Stimulated activated CD4-positive, alpha-beta T cell treated with anti-CD3 and anti-CD28 coated beads, TNF-alpha, amount 100 ng/mL, for 24 hours (primary cell): Measurements from ENCODE around the gene KPNB1.
A peak's percentile ranks its signal among the peaks of the same experiment; 100 is the strongest.

ENCODE experiments used
- DNase-seq, 3 experiments: peaks; one replicate each; pipeline ENCODE4 v3.0.0-alpha.2; 2020; ENCODE audit warnings: low read depth in 3 of 3

The KPNB1 gene

GRCh38 chr17:47711366-47712099, 61.8 kb downstream of the KPNB1 start:
- no peak for DNase-seq

GRCh38 chr17:47712330-47713023, 62.8 kb downstream of the KPNB1 start:
- DNase-seq, result no peak

GRCh38 chr17:47713980-47714700, 64.4 kb downstream of the KPNB1 start:
- no peak for DNase-seq

GRCh38 chr17:47714773-47715396, 65.2 kb downstream of the KPNB1 start:
- DNase-seq, result no peak

DNA sequence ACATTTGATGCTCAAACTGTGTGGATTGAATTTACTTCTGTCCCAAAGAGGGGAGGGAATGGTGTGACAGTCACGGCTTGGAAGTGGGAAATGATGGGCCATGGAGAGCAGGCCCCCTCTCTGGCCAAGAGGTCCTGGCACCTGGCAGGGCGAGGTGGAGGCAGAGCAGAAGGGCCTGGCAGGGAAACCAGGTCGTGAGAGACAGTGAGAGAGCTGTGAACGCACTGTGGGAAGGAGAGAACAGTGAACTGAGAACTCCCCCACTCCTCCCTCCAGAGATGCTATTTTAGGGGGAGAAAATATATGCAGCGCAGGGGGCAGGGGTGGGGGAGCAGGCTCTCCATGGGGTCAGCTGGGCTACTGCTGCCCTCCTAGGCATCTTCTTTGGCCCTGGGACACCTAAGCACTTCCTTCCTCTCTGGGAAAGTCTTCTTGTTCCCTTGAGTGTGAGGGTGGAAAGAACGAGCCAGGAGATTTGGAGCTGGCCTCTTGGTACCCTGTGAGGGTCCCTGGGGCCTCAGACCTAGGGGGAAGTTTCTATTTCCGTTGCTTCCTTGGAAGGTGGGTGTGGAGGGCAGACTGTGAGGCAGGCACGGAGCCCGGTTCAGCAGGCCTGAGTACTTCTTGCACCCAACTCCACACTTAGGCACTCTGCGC, 66.1 kb downstream of the KPNB1 start:
- no peak for DNase-seq

DNA sequence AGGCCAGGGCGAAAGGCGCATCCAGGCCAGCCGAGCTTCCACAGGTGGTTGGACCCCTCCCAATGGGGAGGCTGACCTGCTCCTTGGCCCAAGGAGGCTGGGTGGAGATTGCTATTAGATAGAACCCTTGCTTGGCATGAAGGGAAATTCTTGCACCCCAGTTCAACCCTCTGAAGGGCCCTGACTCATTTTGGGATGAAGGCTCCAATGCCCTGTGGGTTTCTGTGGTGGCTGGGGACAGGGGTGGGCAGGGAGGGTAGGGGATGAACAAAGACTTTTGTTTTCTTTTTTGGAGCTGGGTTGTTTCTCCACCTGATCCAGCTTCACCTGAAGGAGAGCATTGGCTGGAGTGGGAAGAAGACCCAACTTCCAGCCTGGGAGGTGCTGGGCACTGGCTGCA, 66.7 kb downstream of the KPNB1 start:
- DNase-seq, result no peak

GRCh38 chr17:47717261-47717697, 67.6 kb downstream of the KPNB1 start:
- DNase-seq, result peak in 1 of 3 experiments; percentile 45

GRCh38 chr17:47717979-47718621, 68.4 kb downstream of the KPNB1 start:
- DNase-seq, result peak in 1 of 3 experiments; percentile 41

DNA sequence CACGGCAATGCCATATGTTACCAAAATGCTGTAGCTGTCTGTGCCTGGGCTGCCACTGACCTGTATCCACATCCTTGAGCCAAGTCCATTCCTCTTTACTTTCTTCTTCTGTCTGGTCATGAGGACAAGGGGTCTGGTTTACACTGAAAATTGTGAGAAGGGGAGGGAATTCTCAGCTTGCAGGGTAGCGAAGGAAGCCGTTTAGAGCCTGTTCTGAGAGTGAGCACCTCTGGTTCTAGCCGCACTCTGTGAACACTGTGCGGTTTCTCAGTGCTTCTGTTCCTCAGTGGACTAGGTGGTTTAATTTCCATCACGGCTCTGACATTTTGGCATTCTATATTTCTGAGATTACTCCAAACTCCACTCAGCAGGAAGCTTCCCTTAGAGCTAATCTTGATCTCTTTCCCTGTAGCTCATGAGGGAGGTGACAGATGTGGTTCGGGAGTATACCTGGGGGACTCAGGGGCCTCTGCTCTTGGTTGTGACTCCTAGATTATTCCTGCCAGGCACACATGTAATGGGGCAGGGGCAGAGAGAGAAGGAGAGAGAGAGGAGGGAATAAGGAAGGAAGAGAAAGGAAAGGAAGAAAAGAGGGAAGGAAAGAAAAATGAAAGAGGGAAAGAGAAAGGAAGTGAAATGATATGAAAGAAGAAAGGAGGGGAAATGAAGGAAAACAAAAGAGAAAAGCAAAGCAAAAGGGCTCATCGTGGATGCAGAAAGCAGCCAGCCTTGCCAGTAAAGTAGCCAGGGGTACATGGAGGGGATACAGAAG, 69.1 kb downstream of the KPNB1 start:
- DNase-seq, result no peak

DNA sequence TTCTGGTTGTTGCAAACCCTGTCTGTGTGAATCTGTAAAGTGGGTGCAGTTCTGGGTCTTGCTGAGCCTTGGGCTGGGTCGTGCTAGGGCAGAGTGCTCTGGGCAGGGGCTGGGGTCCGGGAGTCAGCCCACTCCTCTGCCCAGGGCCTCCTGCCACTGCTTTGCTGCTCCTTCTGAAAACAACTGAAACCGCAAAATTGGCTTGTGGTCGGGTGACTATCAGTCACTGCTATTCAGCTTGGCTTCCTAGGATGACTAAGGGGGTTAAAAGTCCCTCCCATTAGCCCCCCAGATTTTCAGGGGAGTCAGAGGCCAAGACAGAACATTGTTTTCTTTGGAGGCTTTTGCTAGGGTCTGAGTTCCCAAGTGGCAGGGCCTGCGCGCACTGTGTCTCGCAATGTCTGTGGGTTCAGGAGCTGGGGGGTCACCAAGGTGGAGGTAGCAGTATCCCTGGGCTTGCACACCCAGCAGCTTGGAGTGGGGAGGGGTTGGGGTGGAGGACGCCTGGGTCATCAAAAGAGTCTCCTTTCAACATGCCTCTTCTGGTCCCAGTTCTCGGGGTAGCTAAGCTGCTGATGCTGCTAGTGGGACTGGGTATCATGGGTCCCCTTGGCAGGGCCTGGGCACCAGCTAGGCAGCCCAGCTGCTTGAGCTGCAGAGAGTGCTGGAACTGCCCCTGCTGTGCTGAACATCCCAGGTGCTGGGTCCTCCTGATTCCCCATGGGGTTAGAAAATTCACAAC, 69.9 kb downstream of the KPNB1 start:
- DNase-seq, result peak in 2 of 3 experiments; percentile 66 to 78

GRCh38 chr17:47720196-47720595, 70.5 kb downstream of the KPNB1 start:
- no peak for DNase-seq

GRCh38 chr17:47720754-47721533, 71.2 kb downstream of the KPNB1 start:
- DNase-seq, result peak; percentile 93 to 98 (median 96)

- no peak for DNase-seq
These were observed 72.0 kb downstream of the KPNB1 start for GRCh38 chr17:47721725-47722124.

DNA sequence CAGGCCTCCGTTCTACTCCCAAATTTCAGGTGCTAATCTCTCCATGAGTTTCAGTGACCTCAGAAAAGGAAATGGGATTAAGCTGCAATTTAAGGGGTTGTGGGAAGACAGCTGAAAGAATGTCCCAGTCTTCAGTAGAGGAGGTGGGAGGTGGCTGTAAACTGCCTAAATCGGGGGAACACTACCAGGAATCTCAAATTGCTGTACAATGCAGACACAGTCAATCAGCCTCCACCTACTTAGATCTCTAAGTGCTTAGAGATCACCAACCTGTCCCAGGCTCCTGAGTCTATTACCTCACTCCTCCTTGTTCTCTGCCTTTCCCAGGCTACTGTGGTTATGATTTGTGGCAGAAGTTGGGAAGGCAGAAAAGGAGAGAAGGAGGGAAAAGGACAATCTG, 75.0 kb downstream of the KPNB1 start:
- no peak for DNase-seq

GRCh38 chr17:47725446-47726111, 75.9 kb downstream of the KPNB1 start:
- DNase-seq, result no peak

GRCh38 chr17:47726796-47727703, 77.3 kb downstream of the KPNB1 start:
- DNase-seq, result no peak

DNA sequence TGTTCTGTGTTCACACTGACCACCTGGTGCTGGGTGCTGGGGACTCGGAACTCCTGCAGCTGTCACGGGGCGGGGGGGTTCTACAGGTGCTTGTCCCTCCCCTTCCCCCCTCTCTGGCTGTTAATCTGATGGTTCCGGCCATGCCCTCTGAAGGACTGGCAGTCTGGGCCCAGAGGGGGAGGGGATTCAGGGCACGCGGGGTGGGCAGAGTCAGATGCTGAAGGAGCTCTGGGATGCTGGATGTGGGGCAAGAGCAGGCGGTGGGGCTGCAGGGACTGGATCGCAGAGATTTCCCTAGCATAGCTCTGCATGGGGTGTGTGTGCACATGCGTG, 78.0 kb downstream of the KPNB1 start:
- no peak for DNase-seq
